Endometrial microvascular endothelial cells (primary cell): ENCODE measurements around the gene RENBP. TPM values are rescaled to one million over a fixed set of nuclear protein-coding genes. Genes with fewer than 3 reads are reported as not detected.

Experiments
- total RNA-seq: library from RNA; depleted of rRNA; stranded (reverse); fragments of >200 nt; gene quantifications from one replicate; pipeline ENCODE4 v1.2.3, GENCODE V29; 2015; ENCODE audit errors: inconsistent ontology term

RENBP gene
- total RNA-seq, 1 donor from 2014 or later = not detected

Other genes starting within 250 kb of the RENBP start
- 282 TPM for gene BCAP31, start 220.3 kb downstream of the RENBP start, total RNA-seq
- gene ABCD1, start 219.8 kb downstream of the RENBP start, total RNA-seq = 11.7 TPM
- gene PLXNB3, start 180.4 kb downstream of the RENBP start, total RNA-seq = 15.3 TPM
- gene SRPK3, start 163.6 kb downstream of the RENBP start, total RNA-seq = 0.56 TPM
- gene IDH3G, start 150.3 kb downstream of the RENBP start, total RNA-seq = 77.5 TPM
- gene SSR4, start 150.0 kb downstream of the RENBP start, total RNA-seq = 199 TPM
- not detected for gene PDZD4, start 114.1 kb downstream of the RENBP start, total RNA-seq
- not detected for gene L1CAM, start 58.5 kb downstream of the RENBP start, total RNA-seq
- not detected for gene AVPR2, start 40.0 kb downstream of the RENBP start, total RNA-seq
- 15.4 TPM for gene ARHGAP4, start 18.4 kb downstream of the RENBP start, total RNA-seq
- gene NAA10, start 9.6 kb downstream of the RENBP start, total RNA-seq = 216 TPM
- 44.8 TPM for gene HCFC1, start 27.2 kb upstream of the RENBP start, total RNA-seq
- 9.8 TPM for gene TMEM187, start 28.1 kb upstream of the RENBP start, total RNA-seq
- gene IRAK1, start 75.3 kb upstream of the RENBP start, total RNA-seq = 156 TPM
- gene MECP2, start 153.1 kb upstream of the RENBP start, total RNA-seq = 20.5 TPM
- gene OPN1LW, start 199.6 kb upstream of the RENBP start, total RNA-seq = not detected
- not detected for gene OPN1MW, start 238.0 kb upstream of the RENBP start, total RNA-seq